ENCODE measurements around the gene RGSL1.
A peak's percentile ranks its signal among the peaks of the same experiment; 100 is the strongest.

The RGSL1 gene

GRCh38 chr1:182589520-182589919 is 139.6 kb downstream of the RGSL1 start:
- DNase-seq: no peak

- DNase-seq: no peak
Observed at GRCh38 chr1:182589931-182590330, 140.0 kb downstream of the RGSL1 start.

- DNase-seq: peak; percentile 63
Observed at GRCh38 chr1:182595641-182596240, 145.8 kb downstream of the RGSL1 start.

- no peak for DNase-seq
Observed at GRCh38 chr1:182596934-182597333, 147.0 kb downstream of the RGSL1 start.

GRCh38 chr1:182598296-182598695 is 148.3 kb downstream of the RGSL1 start:
- no peak for DNase-seq

GRCh38 chr1:182599339-182599738 is 149.4 kb downstream of the RGSL1 start:
- no peak for DNase-seq

GRCh38 chr1:182600036-182600713 is 150.2 kb downstream of the RGSL1 start:
- no peak for DNase-seq

GRCh38 chr1:182600745-182601415 is 150.9 kb downstream of the RGSL1 start:
- no peak for DNase-seq

- peak; percentile 63 for DNase-seq
Observed at GRCh38 chr1:182601416-182601786, 151.5 kb downstream of the RGSL1 start.

- DNase-seq: no peak
Observed at GRCh38 chr1:182601913-182602312, 152.0 kb downstream of the RGSL1 start.

- no peak for DNase-seq
Observed at GRCh38 chr1:182602935-182603645, 153.1 kb downstream of the RGSL1 start.

GRCh38 chr1:182603646-182604174 is 153.8 kb downstream of the RGSL1 start:
- no peak for DNase-seq

GRCh38 chr1:182604175-182605164 is 154.5 kb downstream of the RGSL1 start, which contains the start of gene RGS16:
RGS16 (minus strand) TSS chr1:182604389; CDS start chr1:182604259, 130 bp downstream.
- DNase-seq: peak; percentile 78

GRCh38 chr1:182607566-182607965 is 157.6 kb downstream of the RGSL1 start:
- DNase-seq: no peak

GRCh38 chr1:182608236-182608635 is 158.3 kb downstream of the RGSL1 start:
- no peak for DNase-seq

GRCh38 chr1:182608845-182609610 is 159.1 kb downstream of the RGSL1 start:
- peak; percentile 80 for DNase-seq

Data from fibroblast of skin of back (primary cell).